ENCODE measurements around the gene GIMAP8.

The GIMAP8 gene

GRCh38 chr7:150411606-150412005 lies 38.8 kb upstream of the GIMAP8 start:
- DNase-seq (ENCODE audit: low spot score) = no peak

GRCh38 chr7:150412016-150412415 lies 38.4 kb upstream of the GIMAP8 start:
- no peak for DNase-seq (ENCODE audit: low spot score)

GRCh38 chr7:150412518-150413488 lies 37.6 kb upstream of the GIMAP8 start:
- no peak for DNase-seq (ENCODE audit: low spot score)

GRCh38 chr7:150413640-150414081 lies 36.8 kb upstream of the GIMAP8 start:
- DNase-seq (ENCODE audit: low spot score) = no peak

GRCh38 chr7:150415161-150416153 lies 35.0 kb upstream of the GIMAP8 start:
- DNase-seq (ENCODE audit: low spot score) = no peak

GRCh38 chr7:150417239-150417638 lies 33.2 kb upstream of the GIMAP8 start:
- no peak for DNase-seq (ENCODE audit: low spot score)

- DNase-seq (ENCODE audit: low spot score) = no peak
Measured at GRCh38 chr7:150417863-150418262, 32.6 kb upstream of the GIMAP8 start.

GRCh38 chr7:150420242-150420641 lies 30.2 kb upstream of the GIMAP8 start:
- no peak for DNase-seq (ENCODE audit: low spot score)

- peak; percentile 82 for DNase-seq (ENCODE audit: low spot score)
Measured at GRCh38 chr7:150420987-150421674, 29.3 kb upstream of the GIMAP8 start.

- no peak for DNase-seq (ENCODE audit: low spot score)
Measured at GRCh38 chr7:150421831-150422230, 28.6 kb upstream of the GIMAP8 start.

- no peak for DNase-seq (ENCODE audit: low spot score)
Measured at GRCh38 chr7:150425670-150426069, 24.8 kb upstream of the GIMAP8 start.

GRCh38 chr7:150428671-150429451 lies 21.6 kb upstream of the GIMAP8 start:
- DNase-seq (ENCODE audit: low spot score) = no peak

- DNase-seq (ENCODE audit: low spot score) = no peak
Measured at GRCh38 chr7:150429699-150430098, 20.7 kb upstream of the GIMAP8 start.

GRCh38 chr7:150430465-150431085 lies 19.9 kb upstream of the GIMAP8 start:
- DNase-seq (ENCODE audit: low spot score) = no peak

GRCh38 chr7:150431839-150432658 lies 18.4 kb upstream of the GIMAP8 start:
- DNase-seq (ENCODE audit: low spot score) = no peak

- no peak for DNase-seq (ENCODE audit: low spot score)
Measured at GRCh38 chr7:150432915-150433892, 17.2 kb upstream of the GIMAP8 start.

- DNase-seq (ENCODE audit: low spot score) = no peak
Measured at GRCh38 chr7:150434240-150434639, 16.2 kb upstream of the GIMAP8 start.

- DNase-seq (ENCODE audit: low spot score) = no peak
Measured at GRCh38 chr7:150435047-150435389, 15.4 kb upstream of the GIMAP8 start.
